ENCODE results near the gene FBXL20.
"Not testable (repeated sequence)": the region's sequence is repeated elsewhere in the genome, so short reads cannot be mapped to it uniquely, and the experiment has no call there.

FBXL20 gene

DNA sequence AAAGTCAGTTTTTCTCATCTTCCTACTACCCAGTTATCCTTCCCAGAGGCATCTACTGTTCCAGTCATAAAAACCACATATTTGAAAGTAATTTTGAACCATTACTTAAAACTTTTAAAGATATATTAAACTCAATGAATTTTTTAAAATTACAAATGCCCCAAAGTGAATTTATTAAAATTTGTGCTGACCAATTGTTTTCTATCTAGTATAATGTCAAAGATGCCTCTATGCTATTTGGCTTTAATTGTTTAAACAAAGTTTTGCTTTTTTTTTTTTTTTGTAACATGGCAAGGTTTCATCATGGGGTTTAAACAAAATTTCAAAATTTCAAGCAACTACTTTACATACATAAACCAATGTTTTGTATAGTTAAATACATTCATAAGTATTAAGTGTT is 60.7 kb downstream of the FBXL20 start:
- no peak for TF ChIP-seq CTCF (IDR thresholded peaks at IDR 0.05; ENCODE audit: control extremely low read depth, extremely low read depth, low read depth, missing control alignments)
- ChIA-PET CTCF (interaction anchor here (1.1 kb wide), 1 partner anchor 9 kb away, joined by 3 read pairs; no protein-coding TSS in a partner anchor), POLR2A (no interaction called here)
- DNase-seq (ENCODE audit: extremely low spot score) = no peak

DNA sequence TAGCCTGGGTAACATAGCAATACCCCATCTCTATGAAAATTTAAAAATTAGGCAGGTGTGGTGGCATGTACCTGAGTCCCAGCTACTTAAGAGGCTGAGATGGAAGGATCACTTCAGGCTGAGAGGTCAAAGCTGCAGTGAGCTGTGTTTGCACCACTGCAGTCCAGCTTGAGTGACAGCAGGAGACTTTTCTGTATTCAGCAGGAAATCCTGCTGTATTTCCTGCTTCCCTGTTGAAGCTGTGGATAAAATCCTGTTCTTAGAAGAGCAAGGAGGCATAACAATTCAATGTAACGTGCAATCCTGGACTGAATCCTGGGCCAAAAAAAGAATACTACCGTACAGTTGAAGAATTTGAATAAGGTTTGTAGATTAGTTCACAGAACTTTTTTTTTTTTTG is 62.2 kb downstream of the FBXL20 start:
- ChIA-PET POLR2A (no interaction called here), CTCF (no interaction called here)
- TF ChIP-seq CTCF (IDR thresholded peaks at IDR 0.05; ENCODE audit: control extremely low read depth, extremely low read depth, low read depth, missing control alignments) = no peak
- no peak for DNase-seq (ENCODE audit: extremely low spot score)

DNA sequence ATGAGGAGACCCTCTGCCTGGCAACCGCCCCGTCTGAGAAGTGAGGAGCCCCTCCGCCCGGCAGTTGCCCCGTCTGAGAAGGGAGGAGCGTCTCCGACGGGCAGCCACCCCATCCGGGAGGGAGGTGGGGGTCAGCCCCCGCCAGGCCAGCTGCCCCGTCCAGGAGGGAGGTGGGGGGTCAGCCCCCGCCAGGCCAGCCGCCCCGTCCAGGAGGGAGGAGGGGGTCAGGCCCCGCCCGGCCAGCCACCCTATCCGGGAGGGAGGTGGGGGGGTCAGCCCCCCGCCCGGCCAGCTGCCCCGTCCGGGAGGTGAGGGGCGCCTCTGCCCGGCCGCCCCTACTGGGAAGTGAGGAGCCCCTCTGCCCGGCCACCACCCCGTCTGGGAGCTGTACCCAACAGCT is 63.8 kb downstream of the FBXL20 start:
- CTCF ChIA-PET; DNase-seq (ENCODE audit: extremely low spot score); POLR2A ChIA-PET: not testable (repeated sequence)

GRCh38 chr17:39335704-39336223 is 65.7 kb downstream of the FBXL20 start:
- ChIA-PET POLR2A (no interaction called here), CTCF (interaction anchor here (1.3 to 3.0 kb wide), 4 partner anchors 13 to 212 kb away, joined by 3 to 11 read pairs (median 4); no protein-coding TSS in a partner anchor)
- DNase-seq (ENCODE audit: extremely low spot score) = no peak
- TF ChIP-seq CTCF (IDR thresholded peaks at IDR 0.05; ENCODE audit: control extremely low read depth, extremely low read depth, low read depth, missing control alignments) = no peak

- DNase-seq (ENCODE audit: extremely low spot score); POLR2A ChIA-PET: not testable (repeated sequence)
- CTCF ChIA-PET = interaction anchor here (3.0 kb wide), 1 partner anchor 19 kb away, joined by 11 read pairs; no protein-coding TSS in a partner anchor
These were observed 67.2 kb downstream of the FBXL20 start for GRCh38 chr17:39334008-39334744.

- POLR2A ChIA-PET = no interaction called here
- TF ChIP-seq CTCF (IDR thresholded peaks at IDR 0.05; ENCODE audit: control extremely low read depth, extremely low read depth, low read depth, missing control alignments) = no peak
- DNase-seq (ENCODE audit: extremely low spot score) = no peak
- CTCF ChIA-PET = no interaction called here
These were observed 69.3 kb downstream of the FBXL20 start for GRCh38 chr17:39332092-39332491.

DNA sequence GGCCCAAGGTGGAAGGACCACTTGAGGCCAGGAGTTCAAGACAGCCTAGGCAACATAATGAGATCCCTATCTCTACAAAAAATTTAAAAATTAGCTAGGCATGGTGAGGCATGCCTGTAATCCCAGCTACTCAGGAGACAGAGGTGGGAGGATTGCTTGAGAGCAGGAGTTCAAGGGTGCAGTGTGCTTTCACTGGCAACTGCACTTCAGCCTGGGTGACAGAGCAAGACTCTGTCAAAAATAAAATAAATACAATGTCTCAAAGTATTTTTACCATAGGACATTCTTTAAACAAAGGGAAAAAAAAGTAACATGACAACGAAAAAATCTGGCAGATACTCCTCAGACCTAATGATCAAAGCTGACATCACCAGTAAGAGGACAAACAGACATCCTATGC is 72.6 kb downstream of the FBXL20 start:
- ChIA-PET CTCF (interaction anchor here (1.2 kb wide), 1 partner anchor 17 kb away, joined by 3 read pairs; no protein-coding TSS in a partner anchor), POLR2A (no interaction called here)
- DNase-seq (ENCODE audit: extremely low spot score) = no peak
- TF ChIP-seq CTCF (IDR thresholded peaks at IDR 0.05; ENCODE audit: control extremely low read depth, extremely low read depth, low read depth, missing control alignments) = no peak

All from GM10248 (cell line).